ENCODE data around the gene MAP3K4. TPM values are rescaled to one million over a fixed set of nuclear protein-coding genes. Genes with fewer than 3 reads are reported as not detected.

MAP3K4 gene
- total RNA-seq, 1 experiment from 2014 or later: 54.3 TPM

GRCh38 chr6:160974304-160974771 is 17.2 kb upstream of the MAP3K4 start:
- no peaks in the 10 kb centered on the region for H3K79me2 ChIP-seq (ENCODE audit: insufficient read depth, low read length)
- Mint-ChIP-seq H3K27me3 (ENCODE audit: low read depth) (no peaks in the 10 kb centered on the region), H3K4me3 (no peak overlapping the region), H3K9me3 (peaks cover 9 to 12% of the 10 kb centered on the region in 2 experiments), H3K4me1 (peaks cover 27 to 31% of the 10 kb centered on the region in 2 experiments), H3K36me3 (ENCODE audit: insufficient read depth in 1 of 3, low read depth in 3 of 3) (peaks cover 4 to 14% (median 5%) of the 10 kb centered on the region in 3 experiments), H3K27ac (no peak overlapping the region; a peak in 1 of 7 replicates)
- no peak overlapping the region for H3K56ac ChIP-seq (ENCODE audit: insufficient read length, low read depth, low read length)
- no peak overlapping the region for H3T11ph ChIP-seq (ENCODE audit: low read length)
- no peak overlapping the region for H3K18ac ChIP-seq (ENCODE audit: insufficient read length, low read depth, low read length)
- H3K9me3 ChIP-seq (ENCODE audit: control insufficient read depth, low read depth, low read length): no peaks in the 10 kb centered on the region
- H3K4me2 ChIP-seq (ENCODE audit: insufficient read depth, insufficient read length, low read length): no peak overlapping the region
- H3K23me2 ChIP-seq (ENCODE audit: insufficient read length, low read depth, low read length, poor library complexity, severe bottlenecking): no peaks in the 10 kb centered on the region
- no CpG with 5 or more reads among the region's 9 CpGs for WGBS (ENCODE audit: extremely low coverage, insufficient read length, low lambda C conversion rate)
- H2AK5ac ChIP-seq (ENCODE audit: insufficient read length, low read length): no peak overlapping the region
- no peak overlapping the region for H2BK12ac ChIP-seq (ENCODE audit: insufficient read length, low read depth, low read length)
- H3K4me1 ChIP-seq (ENCODE audit: insufficient read depth, low read length): 0 out of 2 replicates have a peak, but pooled peaks cover 5% of the 10 kb centered on the region
- H3K27me3 ChIP-seq (ENCODE audit: insufficient read depth, low read length): no peaks in the 10 kb centered on the region
- no peaks in the 10 kb centered on the region for H4K20me1 ChIP-seq (ENCODE audit: control insufficient read depth, insufficient read depth, insufficient read length)
- H2BK15ac ChIP-seq (ENCODE audit: low read depth, low read length): no peak overlapping the region
- H3K9ac ChIP-seq (ENCODE audit: extremely low read depth, insufficient read length, low read length): no peak overlapping the region
- no peak overlapping the region for H2BK120ac ChIP-seq (ENCODE audit: low read depth, low read length, poor library complexity, severe bottlenecking)
- no peaks in the 10 kb centered on the region for H3K79me1 ChIP-seq (ENCODE audit: insufficient read depth, low read depth, low read length, poor library complexity, severe bottlenecking)
- TF ChIP-seq CTCF (conservative IDR thresholded peaks at IDR 0.05): no peak
- H3K4ac ChIP-seq (ENCODE audit: low read depth, low read length): no peak overlapping the region
- no peak overlapping the region for H4K91ac ChIP-seq (ENCODE audit: insufficient read length, low read depth, low read length)
- H3K23ac ChIP-seq (ENCODE audit: insufficient read length, low read depth, low read length): no peak overlapping the region
- H2BK5ac ChIP-seq (ENCODE audit: insufficient read length, low read length): no peak overlapping the region
- no peak overlapping the region for H4K8ac ChIP-seq (replicated peaks; ENCODE audit: insufficient read length, low read depth, low read length)
- DNase-seq: no peak
- H2BK20ac ChIP-seq (ENCODE audit: low read depth, low read length, poor library complexity, severe bottlenecking): no peak overlapping the region
- H4K5ac ChIP-seq (ENCODE audit: insufficient read length, low read depth, low read length): no peak overlapping the region
- H2AFZ ChIP-seq (ENCODE audit: low read length): no peak overlapping the region
- H3K14ac ChIP-seq (ENCODE audit: insufficient read depth, low read length): no peak overlapping the region
- H3K27ac ChIP-seq (ENCODE audit: insufficient read length, low read depth, low read length): no peak overlapping the region
